Mesendoderm (in vitro differentiated cells): ENCODE data around the gene LYST.

Experiments
- DNase-seq: peaks from one replicate; pipeline ENCODE4 v3.0.0; 2013
- H2AK5ac ChIP-seq: 2 replicates; pipeline ENCODE4 v1.6.1; 2013; ENCODE audit warnings: low read length, inconsistent platforms
- H2BK120ac ChIP-seq: 2 replicates; pipeline ENCODE4 v1.6.1; 2013; ENCODE audit warnings: low read depth, mild to moderate bottlenecking, low read length, moderate library complexity, mixed read lengths
- H2BK15ac ChIP-seq: replicated peaks from 2 replicates; pipeline ENCODE4 v1.6.1; 2013; ENCODE audit warnings: low read depth, mild to moderate bottlenecking, moderate library complexity
- H2BK5ac ChIP-seq: 2 replicates; pipeline ENCODE4 v1.6.1; 2013; ENCODE audit warnings: low read length, inconsistent platforms
- H3K18ac ChIP-seq: 2 replicates; pipeline ENCODE4 v1.6.1; 2013; ENCODE audit warnings: mild to moderate bottlenecking, low read length, mixed read lengths
- H3K23ac ChIP-seq: one replicate; pipeline ENCODE4 v1.6.1; 2013; ENCODE audit warnings: low read length
- H3K27ac ChIP-seq: 2 replicates; pipeline ENCODE4 v1.5.1; 2013; ENCODE audit warnings: low read depth, mild to moderate bottlenecking, inconsistent platforms, low read length, moderate library complexity
- H3K27me3 ChIP-seq: 2 replicates; pipeline ENCODE4 v1.6.1; 2013; ENCODE audit warnings: low read length, control low read depth, mild to moderate bottlenecking, inconsistent platforms; ENCODE audit not compliant: insufficient read depth, poor library complexity
- H3K36me3 ChIP-seq: 2 replicates; pipeline ENCODE4 v1.6.1; 2013; ENCODE audit warnings: low read length, inconsistent platforms; ENCODE audit not compliant: control insufficient read depth, insufficient read depth
- H3K4ac ChIP-seq: one replicate; pipeline ENCODE4 v1.6.1; 2013; ENCODE audit warnings: low read depth, mild to moderate bottlenecking, low read length, moderate library complexity
- H3K4me1 ChIP-seq: 2 replicates; pipeline ENCODE4 v1.6.1; 2013; ENCODE audit warnings: low read depth, low read length, inconsistent platforms; ENCODE audit not compliant: control insufficient read depth
- H3K4me2 ChIP-seq: 2 replicates; pipeline ENCODE4 v1.6.1; 2013; ENCODE audit warnings: low read length
- H3K4me3 ChIP-seq: 2 replicates; pipeline ENCODE4 v1.5.1; 2013; ENCODE audit warnings: mild to moderate bottlenecking, low read length
- H3K56ac ChIP-seq: one replicate; pipeline ENCODE4 v1.6.1; 2013; ENCODE audit warnings: low read length
- H3K79me1 ChIP-seq: 2 replicates; pipeline ENCODE4 v1.6.1; 2013; ENCODE audit warnings: low read length, inconsistent platforms
- H3K79me2 ChIP-seq: 2 replicates; pipeline ENCODE4 v1.6.1; 2013; ENCODE audit warnings: mild to moderate bottlenecking, low read length; ENCODE audit not compliant: control insufficient read depth, insufficient read depth
- H3K9ac ChIP-seq: 2 replicates; pipeline ENCODE4 v1.6.1; 2013; ENCODE audit warnings: low read length, inconsistent platforms
- H4K5ac ChIP-seq: one replicate; pipeline ENCODE4 v1.6.1; 2013; ENCODE audit warnings: low read length
- H4K8ac ChIP-seq: one replicate; pipeline ENCODE4 v1.6.1; 2013; ENCODE audit warnings: low read depth, mild to moderate bottlenecking, control low read depth, low read length, moderate library complexity
- WGBS: extraction: QIAGEN DNeasy Blood & Tissue Kit; methylation state at CpG from one replicate; pipeline ENCODE4 v1.1.7; 2013; ENCODE audit warnings: low lambda C conversion rate, missing lambda C conversion rate; ENCODE audit not compliant: insufficient coverage; ENCODE audit errors: extremely low coverage; 5-methylcytosine and 5-hydroxymethylcytosine counted together

The LYST gene

GRCh38 chr1:235861857-235862256, 4.8 kb downstream of the LYST start:
- Histone ChIP-seq H3K27ac (no peak overlapping the region), H2AK5ac (no peak overlapping the region), H3K4me1 (no peaks in the 10 kb centered on the region), H3K79me2 (no peaks in the 10 kb centered on the region), H2BK5ac (no peak overlapping the region), H3K4me3 (no peak overlapping the region), H3K36me3 (no peaks in the 10 kb centered on the region), H4K5ac (no peak overlapping the region), H4K8ac (no peak overlapping the region), H3K27me3 (peaks cover 2% of the 10 kb centered on the region), H2BK120ac (no peak overlapping the region), H3K79me1 (no peaks in the 10 kb centered on the region), H3K18ac (no peak overlapping the region), H3K23ac (no peak overlapping the region), H3K4me2 (no peak overlapping the region), H2BK15ac (no peak overlapping the region), H3K56ac (no peak overlapping the region), H3K9ac (no peak overlapping the region), H3K4ac (no peak overlapping the region)
- no peak for DNase-seq

- Histone ChIP-seq H3K27ac (no peak overlapping the region), H3K36me3 (no peaks in the 10 kb centered on the region), H2BK5ac (no peak overlapping the region), H3K9ac (no peak overlapping the region), H3K4me2 (no peak overlapping the region), H3K79me1 (no peaks in the 10 kb centered on the region), H3K4me3 (no peak overlapping the region), H3K27me3 (peaks cover 2% of the 10 kb centered on the region), H3K23ac (no peak overlapping the region), H3K4ac (no peak overlapping the region), H2BK120ac (no peak overlapping the region), H3K4me1 (no peaks in the 10 kb centered on the region), H3K79me2 (no peaks in the 10 kb centered on the region), H3K18ac (no peak overlapping the region), H2BK15ac (no peak overlapping the region), H4K5ac (no peak overlapping the region), H2AK5ac (no peak overlapping the region), H4K8ac (no peak overlapping the region), H3K56ac (no peak overlapping the region)
- no peak for DNase-seq
- WGBS = no CpG with 5 or more reads among the region's 1 CpG
These were observed 5.9 kb downstream of the LYST start for GRCh38 chr1:235860829-235861228.

- no peak overlapping the region for H3K4me3 ChIP-seq
- no peak overlapping the region for H2BK120ac ChIP-seq
- peaks cover under 1% of the 10 kb centered on the region for H3K27me3 ChIP-seq
- H4K8ac ChIP-seq = no peak overlapping the region
- H3K79me1 ChIP-seq = no peaks in the 10 kb centered on the region
- DNase-seq = no peak
- H3K27ac ChIP-seq = no peak overlapping the region
- H2AK5ac ChIP-seq = no peak overlapping the region
- no peaks in the 10 kb centered on the region for H3K36me3 ChIP-seq
- no peak overlapping the region for H2BK5ac ChIP-seq
- H3K79me2 ChIP-seq = no peaks in the 10 kb centered on the region
- H2BK15ac ChIP-seq = no peak overlapping the region
- no peak overlapping the region for H3K56ac ChIP-seq
- no peak overlapping the region for H3K4me2 ChIP-seq
- H4K5ac ChIP-seq = no peak overlapping the region
- H3K23ac ChIP-seq = no peak overlapping the region
- H3K4ac ChIP-seq = no peak overlapping the region
- H3K4me1 ChIP-seq = no peaks in the 10 kb centered on the region
- no CpG with 5 or more reads among the region's 1 CpG for WGBS
- no peak overlapping the region for H3K9ac ChIP-seq
- H3K18ac ChIP-seq = no peak overlapping the region
These were observed 6.9 kb downstream of the LYST start for GRCh38 chr1:235859789-235860188.

DNA sequence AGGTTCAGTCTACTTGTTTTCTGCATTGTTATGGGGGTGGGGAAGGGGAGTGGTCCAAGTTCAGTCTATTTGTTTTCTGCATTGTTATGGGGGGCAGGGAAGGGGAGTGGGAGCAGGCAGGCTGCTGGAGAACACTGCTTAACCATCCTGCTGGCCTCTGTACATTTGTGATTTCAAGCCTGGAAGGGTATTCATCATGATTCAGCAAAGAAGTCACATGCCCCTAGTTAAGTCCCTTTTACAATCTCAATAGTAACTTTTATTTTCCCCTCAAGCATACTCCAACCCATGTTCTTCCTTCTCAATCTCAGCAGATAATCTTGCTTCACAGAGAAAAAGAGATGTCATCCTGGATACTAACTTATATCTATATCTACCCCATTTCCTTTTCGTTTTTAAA, 7.9 kb downstream of the LYST start:
- Histone ChIP-seq H3K9ac (no peak overlapping the region), H3K79me1 (no peaks in the 10 kb centered on the region), H3K4me3 (no peak overlapping the region), H2BK5ac (no peak overlapping the region), H3K4ac (no peak overlapping the region), H4K5ac (no peak overlapping the region), H4K8ac (no peak overlapping the region), H3K56ac (no peak overlapping the region), H3K4me2 (no peak overlapping the region), H2BK15ac (no peak overlapping the region), H3K27me3 (no peaks in the 10 kb centered on the region), H3K36me3 (no peaks in the 10 kb centered on the region), H3K18ac (no peak overlapping the region), H3K23ac (no peak overlapping the region), H3K27ac (no peak overlapping the region), H3K4me1 (no peaks in the 10 kb centered on the region), H2BK120ac (no peak overlapping the region), H3K79me2 (no peaks in the 10 kb centered on the region), H2AK5ac (no peak overlapping the region)
- no CpG with 5 or more reads among the region's 1 CpG for WGBS
- DNase-seq = no peak

- H3K4ac ChIP-seq = no peak overlapping the region
- H4K8ac ChIP-seq = no peak overlapping the region
- H3K79me2 ChIP-seq = no peaks in the 10 kb centered on the region
- H3K4me1 ChIP-seq = no peaks in the 10 kb centered on the region
- H3K4me2 ChIP-seq = no peak overlapping the region
- no peaks in the 10 kb centered on the region for H3K27me3 ChIP-seq
- H3K36me3 ChIP-seq = no peaks in the 10 kb centered on the region
- WGBS = no CpG with 5 or more reads among the region's 2 CpGs
- H3K4me3 ChIP-seq = no peak overlapping the region
- H2BK5ac ChIP-seq = no peak overlapping the region
- no peak overlapping the region for H2BK15ac ChIP-seq
- no peak overlapping the region for H3K18ac ChIP-seq
- H3K56ac ChIP-seq = no peak overlapping the region
- no peak for DNase-seq
- no peak overlapping the region for H3K23ac ChIP-seq
- no peak overlapping the region for H4K5ac ChIP-seq
- no peak overlapping the region for H2BK120ac ChIP-seq
- no peaks in the 10 kb centered on the region for H3K79me1 ChIP-seq
- no peak overlapping the region for H3K9ac ChIP-seq
- no peak overlapping the region for H2AK5ac ChIP-seq
- no peak overlapping the region for H3K27ac ChIP-seq
These were observed 8.9 kb downstream of the LYST start for GRCh38 chr1:235857756-235858155.

GRCh38 chr1:235855811-235856429, 10.8 kb downstream of the LYST start:
- Histone ChIP-seq H3K4ac (no peak overlapping the region), H3K18ac (no peak overlapping the region), H3K27me3 (no peaks in the 10 kb centered on the region), H4K8ac (no peak overlapping the region), H3K4me1 (no peaks in the 10 kb centered on the region), H3K4me2 (no peak overlapping the region), H2BK5ac (no peak overlapping the region), H2BK15ac (no peak overlapping the region), H3K27ac (no peak overlapping the region), H3K79me2 (no peaks in the 10 kb centered on the region), H3K56ac (no peak overlapping the region), H2BK120ac (no peak overlapping the region), H3K79me1 (no peaks in the 10 kb centered on the region), H3K9ac (no peak overlapping the region), H2AK5ac (no peak overlapping the region), H3K4me3 (no peak overlapping the region), H3K36me3 (no peaks in the 10 kb centered on the region), H3K23ac (no peak overlapping the region), H4K5ac (no peak overlapping the region)
- DNase-seq = no peak
- WGBS = no CpG with 5 or more reads among the region's 1 CpG
